Esophagus muscularis mucosa (tissue), 2 donors: ENCODE data around the gene KRT13.

Experiments
- POLR2A ChIP-seq: fragments of 450-650 bp; IDR thresholded peaks from one replicate; pipeline ENCODE4 v1.6.1; 2017; ENCODE audit warnings: antibody characterized with exemption, moderate library complexity, mild to moderate bottlenecking, low read depth
- POLR2AphosphoS5 ChIP-seq, 2 donors: sonication (generic); formaldehyde crosslinking; IDR thresholded peaks; one replicate each; pipeline ENCODE4 v1.6.1; 2017; ENCODE audit warnings: antibody characterized with exemption in 2 of 2

GRCh38 chr17:41478237-41478636 lies 27.2 kb downstream of the KRT13 start:
- TF ChIP-seq POLR2AphosphoS5 (IDR thresholded peaks at IDR 0.05) = no peak
- no peak for TF ChIP-seq POLR2A
